ENCODE data around the gene ADAMTS2. TPM values are rescaled to one million over a fixed set of nuclear protein-coding genes. Genes with fewer than 3 reads are reported as not detected.
A peak's percentile ranks its signal among the peaks of the same experiment; 100 is the strongest.

The ADAMTS2 gene
- total and polyA plus RNA-seq, 2 of the 4 experiments (the other 2 are of a cell fraction), result 19.0 to 58.8 TPM

DNA sequence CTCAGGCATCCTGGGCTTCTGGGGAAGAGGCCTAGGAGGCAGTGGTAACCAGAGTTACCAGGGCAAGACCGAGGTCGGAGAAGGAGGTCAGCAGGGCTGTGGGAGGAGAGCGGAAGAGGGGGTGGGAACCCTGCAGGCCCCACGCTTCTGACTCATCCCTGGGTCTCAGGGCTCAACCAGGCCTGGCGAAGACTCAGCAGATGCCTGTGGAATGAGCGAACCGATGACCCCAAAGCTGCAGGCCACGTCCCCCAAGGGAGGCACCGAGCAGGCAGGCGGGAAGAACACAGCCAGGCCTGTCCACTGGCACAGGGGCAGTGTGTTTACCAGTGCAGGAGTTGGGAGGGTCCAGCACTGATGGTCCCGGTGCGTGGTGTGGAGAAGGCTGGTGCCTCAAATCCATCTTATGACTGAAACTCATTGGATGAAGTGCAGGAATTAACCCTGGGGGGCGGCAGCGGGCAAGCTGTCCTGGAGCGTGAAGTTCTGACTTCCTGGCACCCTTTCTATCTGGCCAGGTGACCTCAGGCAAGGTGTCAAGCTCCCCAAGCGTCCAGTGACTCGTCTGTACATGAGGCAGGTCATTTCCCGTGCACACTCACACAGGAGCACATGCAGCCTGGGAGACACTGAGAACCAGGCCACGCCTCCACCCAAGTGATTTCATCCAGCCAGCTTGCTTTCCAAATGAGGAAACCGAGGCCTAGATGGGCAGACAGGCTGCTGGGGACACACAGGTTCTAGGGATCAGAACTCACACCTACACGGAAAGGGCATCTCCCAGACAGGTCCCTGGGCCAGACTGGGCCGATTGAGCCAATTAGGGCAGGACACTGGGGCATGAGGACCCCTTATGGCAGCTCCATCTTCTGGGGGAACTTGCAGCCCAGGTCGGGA, 69.1 kb downstream of the ADAMTS2 start (continued):
- TF ChIP-seq, protein P1, sequence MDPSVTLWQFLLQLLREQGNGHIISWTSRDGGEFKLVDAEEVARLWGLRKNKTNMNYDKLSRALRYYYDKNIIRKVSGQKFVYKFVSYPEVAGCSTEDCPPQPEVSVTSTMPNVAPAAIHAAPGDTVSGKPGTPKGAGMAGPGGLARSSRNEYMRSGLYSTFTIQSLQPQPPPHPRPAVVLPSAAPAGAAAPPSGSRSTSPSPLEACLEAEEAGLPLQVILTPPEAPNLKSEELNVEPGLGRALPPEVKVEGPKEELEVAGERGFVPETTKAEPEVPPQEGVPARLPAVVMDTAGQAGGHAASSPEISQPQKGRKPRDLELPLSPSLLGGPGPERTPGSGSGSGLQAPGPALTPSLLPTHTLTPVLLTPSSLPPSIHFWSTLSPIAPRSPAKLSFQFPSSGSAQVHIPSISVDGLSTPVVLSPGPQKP (IDR thresholded peaks at IDR 0.05; ENCODE audit: borderline replicate concordance, low read depth, low read length), result no peak
- peak; percentile 65 for TF ChIP-seq BHLHE40 (IDR thresholded peaks at IDR 0.05; ENCODE audit: low read depth, low read length)

DNA sequence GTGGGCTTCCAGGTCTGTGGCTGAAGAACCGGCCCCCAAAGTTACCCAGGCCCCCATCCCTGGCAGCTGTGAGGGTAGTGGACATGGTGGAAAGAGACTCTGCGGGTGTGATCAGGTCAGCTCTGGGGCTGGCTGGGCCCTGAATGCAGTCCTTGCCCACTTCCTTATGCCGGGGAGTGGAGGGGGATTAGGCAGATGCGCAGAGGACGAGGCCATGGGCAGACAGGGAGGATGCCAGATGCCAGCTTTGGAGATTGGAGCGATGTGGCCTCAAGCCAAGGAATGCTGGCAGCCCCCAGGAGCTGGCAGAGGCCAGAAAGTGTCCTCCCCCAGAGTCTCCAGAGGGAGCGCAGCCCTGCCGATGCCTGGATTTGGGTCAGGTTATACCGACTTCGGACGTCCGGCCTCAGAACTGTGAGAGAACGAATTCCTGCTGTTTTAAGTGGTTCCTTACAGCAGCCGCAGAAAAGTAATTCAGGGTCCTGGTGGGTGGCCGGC, 69.8 kb downstream of the ADAMTS2 start:
- in situ Hi-C loops (cut with MboI; ENCODE audit: low sequenced_read_pairs), result no loop called here
- H3K9me3 ChIP-seq (ENCODE audit: control insufficient read depth, insufficient read depth, low read length), result no peaks in the 10 kb centered on the region
- H2BK5ac ChIP-seq (ENCODE audit: low read depth, low read length, poor library complexity, severe bottlenecking), result peak overlapping the region; percentile 95
- peak overlapping the region; percentile 88 for H2AFZ ChIP-seq (replicated peaks; ENCODE audit: low read length, poor library complexity)
- peak overlapping the region; percentile 57 for H3K9ac ChIP-seq (ENCODE audit: low read depth, low read length)
- peak overlapping the region; percentile 58 for H3K56ac ChIP-seq (ENCODE audit: extremely low read depth, insufficient read depth, low read length)
- peaks cover 23 to 75% of the 10 kb centered on the region in 2 experiments for H3K79me1 ChIP-seq (ENCODE audit: low read depth in 1 of 2, low read length in 2 of 2)
- ATAC-seq (ENCODE audit: low read depth) (peak; percentile 1), DNase-seq (no peak)
- H3K23ac ChIP-seq (ENCODE audit: low read depth, low read length), result peak overlapping the region; percentile 76
- no TSS peak for BruUV-seq (replicated peaks)
- CTCF ChIA-PET, result no interaction called here
- peak overlapping the region; percentile 88 for H4K5ac ChIP-seq (ENCODE audit: low read depth, low read length)
- no peaks in the 10 kb centered on the region for H3K27me3 ChIP-seq (ENCODE audit: control insufficient read depth, insufficient read depth, low read length)
- peaks cover 6% of the 10 kb centered on the region; the same call in 1 of the 2 replicates for H3K36me3 ChIP-seq (ENCODE audit: control insufficient read depth, insufficient read depth, low read length)
- TF ChIP-seq MXI1 (IDR thresholded peaks at IDR 0.05; ENCODE audit: borderline replicate concordance, low read depth, low read length), result no peak
- no peak for TF ChIP-seq POLR2A (IDR thresholded peaks at IDR 0.05; ENCODE audit: low read depth, low read length)
- no peak for TF ChIP-seq FOS (IDR thresholded peaks at IDR 0.05; ENCODE audit: low read depth, low read length)
- TF ChIP-seq NFE2L2 (IDR thresholded peaks at IDR 0.05; ENCODE audit: low read depth, low read length), result no peak
- no peak for TF ChIP-seq MAZ (IDR thresholded peaks at IDR 0.05; ENCODE audit: borderline replicate concordance, low read depth, low read length)
- TF ChIP-seq RFX5 (IDR thresholded peaks at IDR 0.05; ENCODE audit: low read depth, low read length), result no peak
- dilution Hi-C loops (cut with HindIII; ENCODE audit: low sequenced_read_pairs, unreplicated experiment), result no loop called here
- no peak overlapping the region for H3K4me3 ChIP-seq (ENCODE audit: insufficient read depth, low read depth, low read length)
- H2BK120ac ChIP-seq (ENCODE audit: low read depth, low read length), result peak overlapping the region; percentile 97
- peak overlapping the region; percentile 94 for H2AK5ac ChIP-seq (ENCODE audit: low read depth, low read length)
- H3K14ac ChIP-seq (replicated peaks; ENCODE audit: low read depth, low read length), result peak overlapping the region; percentile 80
- H2BK20ac ChIP-seq (ENCODE audit: low read depth, low read length), result peak overlapping the region; percentile 84
- H3K27ac ChIP-seq (ENCODE audit: insufficient read depth, low read length), result peak overlapping the region; percentile 97
- H3K18ac ChIP-seq (ENCODE audit: low read depth, low read length), result peak overlapping the region; percentile 90
- peak overlapping the region; percentile 93 for H4K91ac ChIP-seq (ENCODE audit: insufficient read depth, low read depth, low read length)
- peaks cover 58% of the 10 kb centered on the region for H3K4me1 ChIP-seq (ENCODE audit: control insufficient read depth, insufficient read depth, low read length)
- POLR2A ChIA-PET (ENCODE audit: unreplicated experiment), result no interaction called here
- intact Hi-C loops (cut with micrococcal nuclease), result no loop called here
- peak overlapping the region; percentile 98 for H3K4ac ChIP-seq (ENCODE audit: low read depth, low read length)
- WGBS, 2 experiments (ENCODE audit: extremely low coverage in 2 of 2, insufficient read length in 1 of 2), result 60% methylated on average over 13 of the region's 15 CpGs; no CpG with 5 or more reads in 1 of the 2 experiments
- H4K8ac ChIP-seq (ENCODE audit: low read depth in 2 of 2, low read length in 2 of 2), result peak overlapping the region; percentile 76 to 89
- peaks cover 57% of the 10 kb centered on the region for H3K9me1 ChIP-seq (ENCODE audit: insufficient read depth, low read length)
- H3K4me2 ChIP-seq (ENCODE audit: low read depth, low read length), result no peak overlapping the region
- H2BK15ac ChIP-seq (ENCODE audit: low read depth, low read length), result peak overlapping the region; percentile 72; the same call in 2 of the 3 replicates
- no peaks in the 10 kb centered on the region for H4K20me1 ChIP-seq (ENCODE audit: insufficient read depth, low read length)
- H2AK9ac ChIP-seq (replicated peaks; ENCODE audit: low read depth, low read length, poor library complexity), result peak overlapping the region; percentile 99
